ENCODE results near the gene TMEM9B. TPM values are rescaled to one million over a fixed set of nuclear protein-coding genes. Genes with fewer than 3 reads are reported as not detected.

The TMEM9B gene
- total RNA-seq, 3 donors from 2014 or later (not counting 1 experiment from before 2014, with no cell fraction given): 46.5 to 55.2 (median 51.4) TPM

- H3K4me3 ChIP-seq (ENCODE audit: low read length): no peak overlapping the region
- intact Hi-C loops (cut with micrococcal nuclease): no loop called here
- no peak overlapping the region for H3K27ac ChIP-seq (ENCODE audit: low read length)
- ATAC-seq: no peak
- no peaks in the 10 kb centered on the region for H3K4me1 Mint-ChIP-seq
- H3K4me3 Mint-ChIP-seq: no peak overlapping the region
- no peak for DNase-seq
- no peaks in the 10 kb centered on the region for H3K36me3 Mint-ChIP-seq
- no peaks in the 10 kb centered on the region for H3K27me3 ChIP-seq (ENCODE audit: control insufficient read depth, insufficient read depth, low read length)
- 86% methylated on average over 1 of the region's 1 CpG for WGBS (ENCODE audit: insufficient coverage)
- H3K27me3 Mint-ChIP-seq (ENCODE audit: low read depth in 2 of 2): no peaks in the 10 kb centered on the region
- H3K9me3 Mint-ChIP-seq: no peaks in the 10 kb centered on the region
- no peaks in the 10 kb centered on the region for H3K36me3 ChIP-seq (ENCODE audit: control insufficient read depth, insufficient read depth, low read length)
- no peak overlapping the region for H3K27ac Mint-ChIP-seq
- TF ChIP-seq CTCF (IDR thresholded peaks at IDR 0.05): no peak
- H3K9me3 ChIP-seq (ENCODE audit: control insufficient read depth, insufficient read depth, low read length): no peaks in the 10 kb centered on the region
- no peaks in the 10 kb centered on the region for H3K4me1 ChIP-seq (ENCODE audit: control insufficient read depth, insufficient read depth, low read length)
Measured at GRCh38 chr11:8971924-8972316, 7.7 kb upstream of the TMEM9B start.

GRCh38 chr11:8971196-8971923 lies 7.1 kb upstream of the TMEM9B start:
- Mint-ChIP-seq H3K9me3 (no peaks in the 10 kb centered on the region), H3K27ac (no peak overlapping the region), H3K36me3 (no peaks in the 10 kb centered on the region), H3K4me3 (no peak overlapping the region), H3K4me1 (no peaks in the 10 kb centered on the region), H3K27me3 (ENCODE audit: low read depth in 2 of 2) (no peaks in the 10 kb centered on the region)
- H3K4me1 ChIP-seq (ENCODE audit: control insufficient read depth, insufficient read depth, low read length): no peaks in the 10 kb centered on the region
- H3K4me3 ChIP-seq (ENCODE audit: low read length): no peak overlapping the region
- TF ChIP-seq CTCF (IDR thresholded peaks at IDR 0.05): no peak
- no peaks in the 10 kb centered on the region for H3K36me3 ChIP-seq (ENCODE audit: control insufficient read depth, insufficient read depth, low read length)
- intact Hi-C loops (cut with micrococcal nuclease): no loop called here
- ATAC-seq (no peak), DNase-seq (no peak)
- WGBS (ENCODE audit: insufficient coverage): 100% methylated on average over 1 of the region's 2 CpGs
- H3K27me3 ChIP-seq (ENCODE audit: control insufficient read depth, insufficient read depth, low read length): no peaks in the 10 kb centered on the region
- no peaks in the 10 kb centered on the region for H3K9me3 ChIP-seq (ENCODE audit: control insufficient read depth, insufficient read depth, low read length)
- no peak overlapping the region for H3K27ac ChIP-seq (ENCODE audit: low read length)

GRCh38 chr11:8967184-8967583 lies 2.9 kb upstream of the TMEM9B start:
- no peak overlapping the region for H3K27ac Mint-ChIP-seq
- H3K4me1 ChIP-seq (ENCODE audit: control insufficient read depth, insufficient read depth, low read length): peaks cover 19% of the 10 kb centered on the region
- H3K27ac ChIP-seq (ENCODE audit: low read length): no peak overlapping the region
- H3K36me3 ChIP-seq (ENCODE audit: control insufficient read depth, insufficient read depth, low read length): no peaks in the 10 kb centered on the region
- ATAC-seq (no peak), DNase-seq (no peak)
- no peak overlapping the region for H3K4me3 Mint-ChIP-seq
- WGBS (ENCODE audit: insufficient coverage): 94% methylated on average over 8 of the region's 8 CpGs
- TF ChIP-seq CTCF (IDR thresholded peaks at IDR 0.05): no peak
- H3K27me3 ChIP-seq (ENCODE audit: control insufficient read depth, insufficient read depth, low read length): no peaks in the 10 kb centered on the region
- peaks cover 16 to 23% of the 10 kb centered on the region in 2 donors for H3K4me1 Mint-ChIP-seq
- H3K4me3 ChIP-seq (ENCODE audit: low read length): no peak overlapping the region
- H3K9me3 Mint-ChIP-seq: no peaks in the 10 kb centered on the region
- intact Hi-C loops (cut with micrococcal nuclease): no loop called here
- no peaks in the 10 kb centered on the region for H3K27me3 Mint-ChIP-seq (ENCODE audit: low read depth in 2 of 2)
- H3K36me3 Mint-ChIP-seq: no peaks in the 10 kb centered on the region
- no peaks in the 10 kb centered on the region for H3K9me3 ChIP-seq (ENCODE audit: control insufficient read depth, insufficient read depth, low read length)

Measured in natural killer cell (primary cell).